ENCODE results near the gene RAB11FIP3.
"Not testable (repeated sequence)": the region's sequence is repeated elsewhere in the genome, so short reads cannot be mapped to it uniquely, and the experiment has no call there.

RAB11FIP3 gene

DNA sequence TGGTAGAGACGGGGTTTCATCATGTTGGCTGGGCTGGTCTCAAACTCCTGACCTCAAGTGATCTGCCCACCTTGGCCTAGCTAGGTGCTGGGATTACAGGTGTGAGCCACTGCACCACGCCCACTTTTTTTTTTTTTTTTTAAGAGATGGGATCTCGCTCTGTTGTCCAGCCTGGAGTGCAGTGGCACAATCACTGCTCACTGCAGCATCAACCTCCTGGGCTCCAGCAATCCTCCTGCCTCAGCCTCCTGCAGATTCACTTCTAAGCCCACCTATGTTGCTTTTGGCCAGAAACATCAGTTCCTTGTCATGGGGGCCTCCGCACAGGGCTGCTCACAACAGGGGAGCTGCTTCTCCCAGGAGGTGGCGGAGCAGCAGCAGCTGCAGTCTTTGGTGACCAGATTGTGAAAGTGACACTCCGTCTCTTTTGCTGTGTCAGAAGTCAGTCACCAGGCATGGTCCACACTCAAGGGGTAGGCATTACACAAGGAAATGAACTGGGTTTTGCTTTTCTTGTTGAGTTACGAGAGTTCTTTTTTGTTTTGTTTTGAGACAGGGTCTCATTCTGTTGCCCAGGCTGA lies 32.9 kb upstream of the RAB11FIP3 start:
- DNase-seq (ENCODE audit: low read depth in 2 of 2): no peak

GRCh38 chr16:396199-396598 lies 29.2 kb upstream of the RAB11FIP3 start:
- no peak for DNase-seq (ENCODE audit: low read depth in 2 of 2)

DNA sequence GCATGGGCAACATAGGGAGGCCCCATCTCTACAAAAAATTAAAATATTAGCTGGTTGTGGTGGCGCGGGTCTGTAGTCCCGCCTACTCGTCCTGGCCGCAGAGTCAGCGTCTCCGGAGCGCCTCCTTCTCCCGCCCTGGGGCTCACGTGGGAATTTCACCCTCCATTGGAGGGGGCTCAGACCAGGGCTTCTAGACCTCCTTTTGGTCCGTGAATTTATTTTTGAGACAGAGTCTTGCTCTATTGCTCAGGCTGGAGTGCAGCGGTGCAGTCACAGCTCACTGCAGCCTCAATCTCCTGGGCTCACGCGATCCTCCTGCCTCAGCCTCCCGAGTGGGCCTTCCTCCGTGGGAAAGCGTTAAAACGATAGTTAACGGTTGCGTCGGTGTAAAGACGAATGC lies 28.8 kb upstream of the RAB11FIP3 start:
- no peak for DNase-seq (ENCODE audit: low read depth in 2 of 2)

DNA sequence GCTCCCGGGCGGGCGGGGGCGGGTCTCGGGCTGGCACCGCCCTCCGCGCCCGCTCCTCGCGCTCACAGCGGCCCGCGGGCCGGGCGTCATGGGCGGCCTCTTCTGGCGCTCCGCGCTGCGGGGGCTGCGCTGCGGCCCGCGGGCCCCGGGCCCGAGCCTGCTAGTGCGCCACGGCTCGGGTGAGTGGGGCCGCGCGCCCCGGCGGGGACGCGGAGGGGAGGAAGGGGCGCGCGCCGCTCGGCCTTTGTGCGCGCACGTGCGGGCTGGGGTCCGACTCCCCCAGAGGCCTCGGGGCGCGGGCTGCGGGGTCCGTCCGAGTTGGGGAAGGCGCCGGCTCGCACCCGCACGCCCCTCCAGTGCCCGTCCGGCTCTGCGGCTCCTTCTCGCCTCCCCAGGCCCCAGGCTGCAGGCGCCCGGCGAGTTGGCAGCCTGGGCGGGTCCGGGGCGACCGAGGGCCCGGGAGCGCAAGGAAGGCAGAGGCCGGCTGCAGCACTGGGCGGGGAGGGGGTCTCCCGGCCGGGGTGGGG lies 28.3 kb upstream of the RAB11FIP3 start, which contains the start of gene NME4:
TSS of gene NME4 (plus strand) at position 65 of the 527 bp plus-strand sequence. CDS start at position 89, 24 bp downstream.
- DNase-seq (ENCODE audit: low read depth in 2 of 2): no peak

DNA sequence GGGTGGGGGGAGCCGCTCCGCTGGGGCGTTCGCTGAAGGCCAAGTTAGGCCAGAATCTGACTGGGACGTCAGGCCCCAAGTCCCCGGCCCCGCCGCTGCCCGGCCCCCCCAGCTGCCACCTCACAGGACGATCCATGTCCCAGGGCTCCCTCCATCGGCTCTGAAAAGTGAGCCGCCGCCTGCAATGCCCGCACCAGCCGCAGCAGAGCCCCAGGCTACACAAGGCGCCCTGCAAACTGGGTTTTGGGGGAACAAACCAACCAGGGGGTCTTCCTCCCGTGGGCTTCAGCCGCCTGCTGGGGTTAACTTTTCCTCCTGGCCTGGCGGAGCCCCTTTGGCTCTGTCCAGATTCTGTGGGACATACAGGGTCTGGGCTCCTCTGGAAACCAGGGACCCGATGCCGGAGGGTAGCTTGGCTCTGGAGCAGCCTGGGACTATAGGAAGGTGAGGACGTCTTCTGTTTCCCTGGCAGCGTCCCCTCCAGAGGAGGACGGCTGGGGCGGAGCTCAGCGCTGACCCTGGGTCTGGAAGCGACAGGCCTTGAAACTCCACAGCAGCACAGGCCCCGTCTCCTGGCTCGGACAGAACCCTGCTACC lies 27.6 kb upstream of the RAB11FIP3 start:
- no peak for DNase-seq (ENCODE audit: low read depth in 2 of 2)

DNA sequence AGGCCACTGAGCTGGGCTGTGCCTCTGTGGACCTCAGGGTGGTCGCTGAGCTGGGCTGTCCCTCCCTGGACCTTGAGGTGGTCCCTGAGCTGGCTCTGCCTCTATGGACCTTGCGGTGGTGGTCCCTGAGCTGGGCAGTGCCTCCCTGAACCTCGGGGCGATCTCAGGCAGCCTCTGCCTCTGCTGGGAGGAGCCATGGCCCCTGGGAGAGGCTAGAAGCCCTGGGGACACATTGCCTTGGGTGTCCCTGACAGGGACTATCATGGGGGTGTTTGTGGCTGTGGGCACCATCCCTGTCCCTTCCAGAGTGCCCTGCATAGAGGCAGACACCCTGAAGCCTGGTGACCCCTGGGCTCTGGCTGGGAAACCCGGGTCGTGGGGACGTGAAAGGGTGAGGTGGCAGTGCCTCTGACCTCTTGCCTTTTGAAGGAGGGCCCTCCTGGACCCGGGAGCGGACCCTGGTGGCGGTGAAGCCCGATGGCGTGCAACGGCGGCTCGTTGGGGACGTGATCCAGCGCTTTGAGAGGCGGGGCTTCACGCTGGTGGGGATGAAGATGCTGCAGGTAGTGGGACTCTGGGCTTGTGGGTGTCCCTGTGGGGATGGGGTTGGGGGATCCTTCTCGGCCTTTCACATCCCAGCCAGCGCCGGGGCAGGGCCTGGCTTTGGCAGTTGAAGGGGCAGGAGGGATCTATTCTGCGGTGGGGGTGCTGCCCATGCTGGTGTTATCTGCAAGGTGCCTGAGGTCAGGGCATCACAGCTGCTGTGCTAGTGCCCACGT lies 26.7 kb upstream of the RAB11FIP3 start:
- DNase-seq (ENCODE audit: low read depth in 2 of 2): no peak

DNA sequence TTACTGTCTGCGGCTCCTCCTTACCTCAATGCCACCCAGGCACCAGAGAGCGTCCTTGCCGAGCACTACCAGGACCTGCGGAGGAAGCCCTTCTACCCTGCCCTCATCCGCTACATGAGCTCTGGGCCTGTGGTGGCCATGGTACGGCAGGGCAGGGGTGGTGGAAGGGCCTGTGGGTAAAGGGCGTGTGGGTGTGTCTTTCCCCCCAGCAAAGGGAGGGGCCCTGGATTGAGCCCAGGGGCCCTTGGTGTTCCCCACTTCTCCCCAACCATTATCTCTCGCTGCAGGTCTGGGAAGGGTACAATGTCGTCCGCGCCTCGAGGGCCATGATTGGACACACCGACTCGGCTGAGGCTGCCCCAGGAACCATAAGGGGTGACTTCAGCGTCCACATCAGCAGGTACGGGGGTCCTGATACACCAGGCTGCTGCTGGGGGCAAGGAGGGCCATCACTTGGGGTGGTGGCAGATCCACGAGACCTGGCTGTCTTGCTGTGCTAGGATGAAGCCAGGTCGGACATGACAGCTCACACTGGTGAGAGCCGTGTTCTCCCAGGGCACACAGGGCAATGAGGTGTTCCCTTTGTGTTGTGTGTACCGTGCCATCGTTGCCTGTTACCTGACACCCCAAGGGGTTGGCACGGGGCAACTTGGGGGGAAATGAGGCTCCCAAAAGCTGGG lies 26.0 kb upstream of the RAB11FIP3 start:
- DNase-seq (ENCODE audit: low read depth in 2 of 2): no peak

DNA sequence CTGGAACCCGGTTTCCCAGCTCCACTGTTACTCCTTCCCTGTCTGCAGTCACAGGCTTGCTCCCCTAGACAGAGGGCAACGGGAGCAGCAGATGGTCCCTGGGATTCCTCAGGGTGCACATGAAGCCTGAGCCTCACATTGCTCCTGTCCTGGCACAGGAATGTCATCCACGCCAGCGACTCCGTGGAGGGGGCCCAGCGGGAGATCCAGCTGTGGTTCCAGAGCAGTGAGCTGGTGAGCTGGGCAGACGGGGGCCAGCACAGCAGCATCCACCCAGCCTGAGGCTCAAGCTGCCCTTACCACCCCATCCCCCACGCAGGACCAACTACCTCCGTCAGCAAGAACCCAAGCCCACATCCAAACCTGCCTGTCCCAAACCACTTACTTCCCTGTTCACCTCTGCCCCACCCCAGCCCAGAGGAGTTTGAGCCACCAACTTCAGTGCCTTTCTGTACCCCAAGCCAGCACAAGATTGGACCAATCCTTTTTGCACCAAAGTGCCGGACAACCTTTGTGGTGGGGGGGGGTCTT lies 25.3 kb upstream of the RAB11FIP3 start:
- DNase-seq (ENCODE audit: low read depth in 2 of 2): no peak

GRCh38 chr16:401468-402348 lies 23.7 kb upstream of the RAB11FIP3 start, which contains the start of gene DECR2:
Gene DECR2 (plus strand): TSS chr16:401885. CDS start chr16:401964, 79 bp downstream.
- DNase-seq (ENCODE audit: low read depth in 2 of 2): peak; percentile 95 to 98

GRCh38 chr16:404971-405486 lies 20.4 kb upstream of the RAB11FIP3 start:
- no peak for DNase-seq (ENCODE audit: low read depth in 2 of 2)

DNA sequence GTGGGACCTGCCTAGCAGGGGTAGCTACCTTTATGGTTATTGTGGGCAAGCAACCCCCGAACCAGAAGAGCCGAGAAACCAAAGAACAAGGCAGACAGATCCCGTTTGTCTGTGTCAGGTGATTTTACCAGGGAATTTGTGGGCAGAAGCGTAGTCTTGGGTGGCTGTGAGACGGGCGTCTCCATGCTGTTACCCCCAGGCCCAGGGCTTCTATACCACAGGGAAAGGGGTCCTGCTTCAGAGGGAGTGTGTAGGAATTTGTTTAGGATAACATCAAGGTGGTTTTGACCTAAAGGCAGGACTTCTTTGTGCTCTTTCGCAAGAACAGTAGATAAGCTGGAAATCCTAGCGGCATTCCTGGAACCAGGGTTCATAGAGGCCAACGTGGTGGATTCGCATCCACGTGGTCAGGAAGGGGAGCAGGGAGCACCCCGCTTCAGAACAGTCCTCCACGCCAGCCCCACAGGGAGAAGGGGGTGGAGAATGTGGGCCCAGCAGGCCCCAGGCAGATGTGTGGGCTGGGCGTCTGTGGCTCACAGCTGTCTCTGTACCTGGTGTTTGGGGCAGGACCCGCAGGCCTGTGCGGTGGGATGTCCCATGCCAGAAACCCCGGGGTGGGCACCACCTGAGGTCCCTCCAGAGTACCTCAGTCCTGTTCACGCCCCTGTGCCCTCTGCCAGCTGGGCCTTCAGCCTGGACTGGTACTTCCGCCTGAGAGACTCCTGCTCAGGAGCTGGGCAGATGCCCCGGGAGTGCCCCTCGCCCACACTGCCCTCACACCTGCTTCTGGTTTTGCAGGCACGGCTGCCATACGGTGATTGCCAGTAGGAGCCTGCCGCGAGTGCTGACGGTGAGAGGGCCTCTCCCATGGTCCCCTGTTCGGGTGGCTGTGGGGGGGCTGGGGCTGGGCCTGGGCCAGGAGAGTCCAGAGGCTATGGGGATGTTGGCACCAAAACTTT lies 19.6 kb upstream of the RAB11FIP3 start:
- no peak for DNase-seq (ENCODE audit: low read depth in 2 of 2)

GRCh38 chr16:407253-407652 lies 18.2 kb upstream of the RAB11FIP3 start:
- no peak for DNase-seq (ENCODE audit: low read depth in 2 of 2)

DNA sequence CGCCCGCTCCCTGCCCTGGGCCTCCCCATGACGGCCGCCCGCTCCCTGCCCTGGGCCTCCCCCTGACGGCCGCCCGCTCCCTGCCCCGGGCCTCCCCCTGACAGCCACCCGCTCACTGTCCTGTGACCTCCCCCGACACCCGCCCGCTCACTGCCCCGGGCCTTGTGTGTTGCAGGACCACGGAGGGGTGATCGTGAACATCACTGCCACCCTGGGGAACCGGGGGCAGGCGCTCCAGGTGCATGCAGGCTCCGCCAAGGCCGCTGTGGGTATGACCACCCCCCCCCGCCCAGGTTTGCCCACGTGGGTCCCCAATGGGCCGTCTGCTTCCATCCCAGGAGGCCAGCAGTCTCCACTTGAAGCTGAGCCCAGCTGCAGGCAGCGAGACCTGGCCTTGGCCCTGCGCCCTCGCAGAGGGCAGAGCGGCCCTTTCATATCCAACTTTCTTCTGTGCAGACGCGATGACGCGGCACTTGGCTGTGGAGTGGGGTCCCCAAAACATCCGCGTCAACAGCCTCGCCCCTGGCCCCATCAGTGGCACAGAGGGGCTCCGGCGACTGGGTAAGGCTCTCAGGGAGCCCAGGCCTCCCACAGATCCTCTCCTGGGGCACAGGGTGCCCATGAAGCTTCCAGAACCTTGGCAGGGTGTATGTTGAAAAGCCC lies 14.8 kb upstream of the RAB11FIP3 start:
- no peak for DNase-seq (ENCODE audit: low read depth in 2 of 2)

- DNase-seq (ENCODE audit: low read depth in 2 of 2): no peak
Measured at GRCh38 chr16:411576-412265, 13.7 kb upstream of the RAB11FIP3 start.

DNA sequence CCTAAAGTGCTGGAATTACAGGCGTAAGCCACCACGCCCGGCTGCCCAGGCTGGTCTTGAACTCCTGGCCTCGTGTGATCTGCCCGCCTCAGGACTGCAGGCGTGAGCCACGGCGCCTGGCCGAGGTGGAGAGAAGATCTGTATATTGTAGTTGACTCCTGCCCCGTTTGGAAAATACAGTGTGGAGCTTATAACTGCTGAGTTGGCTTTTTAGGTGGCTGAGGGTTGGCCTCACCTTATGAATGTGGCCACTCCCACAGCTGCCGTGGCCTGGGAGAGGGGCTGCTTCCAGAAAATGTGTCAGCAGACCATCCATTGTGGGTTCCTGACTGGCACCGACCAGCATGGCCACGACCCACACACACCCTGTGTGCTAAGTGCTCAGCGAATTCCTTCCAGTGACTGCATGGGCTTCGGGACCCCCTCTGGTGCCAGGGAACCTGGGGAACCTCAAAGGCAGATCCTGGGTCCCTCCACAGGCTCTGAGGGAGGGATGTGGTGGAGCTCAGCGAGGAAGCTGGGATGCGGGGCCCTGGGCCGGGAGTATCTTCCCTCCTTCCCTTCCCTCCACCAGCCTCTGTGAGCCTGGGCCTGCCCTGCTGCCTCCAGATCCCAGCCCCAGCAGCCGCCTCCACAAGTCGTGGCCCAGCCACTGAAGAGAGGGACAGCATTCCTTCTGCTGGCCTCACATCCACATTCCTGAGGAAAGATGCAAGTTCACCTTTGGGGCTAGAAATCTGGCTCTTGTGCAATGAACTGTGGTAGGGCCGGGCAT lies 10.9 kb upstream of the RAB11FIP3 start:
- DNase-seq (ENCODE audit: low read depth in 2 of 2): no peak

GRCh38 chr16:415170-415498 lies 10.3 kb upstream of the RAB11FIP3 start:
- DNase-seq (ENCODE audit: low read depth in 2 of 2): not testable (repeated sequence)

- DNase-seq (ENCODE audit: low read depth in 2 of 2): not testable (repeated sequence)
Measured at GRCh38 chr16:422179-422578, 3.3 kb upstream of the RAB11FIP3 start.

Measured in stimulated activated CD4-positive, alpha-beta T cell treated with anti-CD3 and anti-CD28 coated beads, Interleukin-15, amount 100 ng/mL, for 48 hours (primary cell).